PFSK-1 (cell line): ENCODE results near the gene E2F3.

ENCODE experiments used
- FOXP2 ChIP-seq: optimal IDR thresholded peaks from 2 replicates; pipeline ENCODE3; 2011; ENCODE audit warnings: borderline replicate concordance, control low read depth, inconsistent platforms; ENCODE audit not compliant: insufficient read depth; ENCODE audit errors: extremely low read length, extremely low read depth
- POLR2AphosphoS5 ChIP-seq: IDR thresholded peaks from 2 replicates; pipeline ENCODE4 v1.6.1; 2012; ENCODE audit warnings: low read depth, mild to moderate bottlenecking, control low read depth, low read length, moderate library complexity
- SIN3A ChIP-seq: IDR thresholded peaks from 2 replicates; pipeline ENCODE4 v1.6.1; 2012; ENCODE audit warnings: mild to moderate bottlenecking, low read length, moderate library complexity, borderline replicate concordance; ENCODE audit not compliant: insufficient read depth
- TAF1 ChIP-seq: IDR thresholded peaks from 2 replicates; pipeline ENCODE4 v1.6.1; 2012; ENCODE audit warnings: low read length, control low read depth, borderline replicate concordance; ENCODE audit not compliant: insufficient read depth
- TF ChIP-seq, protein P1 (sequence below), 2 experiments: IDR thresholded peaks; 2 replicates each; pipeline versions ENCODE4 v1.6.1 to v1.8.0; 2011 to 2012; ENCODE audit warnings: low read depth in 2 of 2, low read length in 2 of 2, control low read depth in 1 of 2, inconsistent platforms in 1 of 2, mild to moderate bottlenecking in 1 of 2, moderate library complexity in 1 of 2; ENCODE audit not compliant: insufficient read depth in 1 of 2

Gene E2F3

DNA sequence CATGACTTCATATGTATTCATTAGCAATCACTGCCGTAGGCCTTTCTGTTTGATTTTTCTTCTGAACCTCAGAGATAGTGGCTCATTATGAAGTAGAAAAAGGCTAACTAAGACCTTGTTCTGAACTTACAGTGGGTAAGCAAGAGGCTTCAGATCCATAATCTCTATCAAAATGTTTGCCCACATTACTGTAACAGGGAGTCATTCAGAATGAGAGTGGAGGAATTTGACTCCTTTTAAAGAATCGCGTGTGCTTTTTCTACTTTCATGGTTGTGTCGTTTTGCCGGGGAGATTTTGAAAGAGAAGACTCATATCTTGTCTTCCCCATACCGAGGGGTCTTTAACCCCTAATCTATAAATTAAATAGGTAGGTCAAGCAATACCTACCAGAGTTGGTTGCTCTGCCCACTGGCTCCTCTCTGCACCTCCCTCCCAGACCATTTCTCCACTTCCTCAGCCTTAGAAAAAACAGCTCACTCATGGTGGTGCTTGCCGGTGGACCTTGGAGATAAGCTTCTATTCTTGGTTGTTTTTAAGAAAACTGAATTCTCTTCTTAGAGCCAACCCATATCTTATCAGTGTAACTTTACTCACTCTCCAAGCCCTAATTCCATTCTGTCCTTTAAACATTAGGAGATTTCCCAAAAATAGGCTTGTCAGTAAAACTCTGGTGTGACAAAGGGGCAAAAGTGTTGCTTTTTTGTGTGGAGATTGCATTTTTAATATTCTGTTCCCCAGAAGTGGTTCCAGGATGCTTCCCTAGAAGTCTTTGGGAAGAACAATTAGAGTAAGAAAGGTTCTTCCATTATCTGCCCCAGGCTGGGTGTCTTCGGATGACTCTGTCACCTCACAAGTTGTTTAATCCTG lies 56.6 kb downstream of the E2F3 start:
- TF ChIP-seq POLR2AphosphoS5 (no peak), TAF1 (no peak), FOXP2 (no peak), SIN3A (no peak)
- TF ChIP-seq, protein P1, sequence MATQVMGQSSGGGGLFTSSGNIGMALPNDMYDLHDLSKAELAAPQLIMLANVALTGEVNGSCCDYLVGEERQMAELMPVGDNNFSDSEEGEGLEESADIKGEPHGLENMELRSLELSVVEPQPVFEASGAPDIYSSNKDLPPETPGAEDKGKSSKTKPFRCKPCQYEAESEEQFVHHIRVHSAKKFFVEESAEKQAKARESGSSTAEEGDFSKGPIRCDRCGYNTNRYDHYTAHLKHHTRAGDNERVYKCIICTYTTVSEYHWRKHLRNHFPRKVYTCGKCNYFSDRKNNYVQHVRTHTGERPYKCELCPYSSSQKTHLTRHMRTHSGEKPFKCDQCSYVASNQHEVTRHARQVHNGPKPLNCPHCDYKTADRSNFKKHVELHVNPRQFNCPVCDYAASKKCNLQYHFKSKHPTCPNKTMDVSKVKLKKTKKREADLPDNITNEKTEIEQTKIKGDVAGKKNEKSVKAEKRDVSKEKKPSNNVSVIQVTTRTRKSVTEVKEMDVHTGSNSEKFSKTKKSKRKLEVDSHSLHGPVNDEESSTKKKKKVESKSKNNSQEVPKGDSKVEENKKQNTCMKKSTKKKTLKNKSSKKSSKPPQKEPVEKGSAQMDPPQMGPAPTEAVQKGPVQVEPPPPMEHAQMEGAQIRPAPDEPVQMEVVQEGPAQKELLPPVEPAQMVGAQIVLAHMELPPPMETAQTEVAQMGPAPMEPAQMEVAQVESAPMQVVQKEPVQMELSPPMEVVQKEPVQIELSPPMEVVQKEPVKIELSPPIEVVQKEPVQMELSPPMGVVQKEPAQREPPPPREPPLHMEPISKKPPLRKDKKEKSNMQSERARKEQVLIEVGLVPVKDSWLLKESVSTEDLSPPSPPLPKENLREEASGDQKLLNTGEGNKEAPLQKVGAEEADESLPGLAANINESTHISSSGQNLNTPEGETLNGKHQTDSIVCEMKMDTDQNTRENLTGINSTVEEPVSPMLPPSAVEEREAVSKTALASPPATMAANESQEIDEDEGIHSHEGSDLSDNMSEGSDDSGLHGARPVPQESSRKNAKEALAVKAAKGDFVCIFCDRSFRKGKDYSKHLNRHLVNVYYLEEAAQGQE (IDR thresholded peaks at IDR 0.05; ENCODE audit: insufficient read depth in 1 of 2, low read depth in 2 of 2, low read length in 2 of 2), result no peak

DNA sequence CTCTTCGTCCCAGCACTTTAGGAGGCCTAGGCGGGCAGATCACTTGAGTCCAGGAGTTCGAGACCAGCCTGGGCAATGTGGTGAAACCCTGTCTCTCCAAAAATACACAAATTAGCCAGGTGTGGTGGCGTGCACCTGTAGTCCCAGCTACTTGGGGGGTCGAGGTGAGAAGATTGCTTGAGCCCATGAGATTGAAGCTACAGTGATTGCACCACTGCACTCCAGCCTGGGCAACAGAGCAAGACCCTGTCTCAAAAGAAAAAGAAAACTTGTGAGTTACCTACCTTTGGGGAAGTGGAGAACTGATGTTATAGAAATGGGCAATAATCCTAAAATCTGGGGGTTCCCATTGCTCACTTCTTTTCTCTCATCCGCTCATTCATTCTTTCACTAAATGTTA lies 58.0 kb downstream of the E2F3 start:
- TF ChIP-seq SIN3A (no peak), FOXP2 (no peak), POLR2AphosphoS5 (no peak), TAF1 (no peak)
- TF ChIP-seq, protein P1 (IDR thresholded peaks at IDR 0.05; ENCODE audit: insufficient read depth in 1 of 2, low read depth in 2 of 2, low read length in 2 of 2), result no peak

DNA sequence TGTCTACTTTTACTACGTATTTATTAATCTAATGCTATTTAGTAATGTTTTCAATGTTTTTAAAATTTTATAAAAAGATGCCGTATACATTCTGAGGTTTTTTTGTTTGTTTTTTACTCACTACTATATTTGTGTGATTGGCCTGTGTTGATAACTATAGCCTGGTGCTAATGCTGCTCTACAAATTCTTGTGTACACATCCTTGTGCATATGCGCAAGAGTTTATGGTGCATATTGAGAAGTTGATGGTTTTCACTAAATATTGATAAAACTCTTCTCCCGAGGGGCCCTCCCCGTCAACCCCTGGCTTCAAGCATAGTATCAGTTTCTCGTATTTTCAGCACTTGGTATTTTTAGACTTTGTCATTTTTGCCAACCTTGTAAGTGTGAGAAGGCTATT lies 59.9 kb downstream of the E2F3 start:
- TF ChIP-seq SIN3A (no peak), FOXP2 (no peak), POLR2AphosphoS5 (no peak), TAF1 (no peak)
- TF ChIP-seq, protein P1 (IDR thresholded peaks at IDR 0.05; ENCODE audit: insufficient read depth in 1 of 2, low read depth in 2 of 2, low read length in 2 of 2), result no peak

DNA sequence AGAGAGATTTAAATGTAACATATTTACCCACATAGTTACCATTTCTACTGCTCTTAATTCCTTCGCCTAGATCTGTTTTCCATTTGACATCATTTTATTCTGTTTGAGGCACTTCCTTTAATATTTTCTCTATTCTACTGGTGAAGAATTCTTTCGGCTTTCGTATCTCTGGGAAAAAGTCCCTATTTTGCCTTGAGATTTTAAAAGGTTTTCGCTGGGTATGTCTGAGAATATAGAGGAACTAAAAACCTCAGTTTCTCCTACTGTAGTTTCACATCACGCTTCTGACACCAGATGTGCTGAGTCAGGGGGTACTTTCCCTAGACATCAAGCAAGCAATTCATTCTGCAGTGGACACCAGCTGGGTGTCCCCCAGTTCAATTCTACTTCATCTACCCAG lies 61.7 kb downstream of the E2F3 start:
- no peak for TF ChIP-seq FOXP2
- TF ChIP-seq, protein P1 (IDR thresholded peaks at IDR 0.05; ENCODE audit: insufficient read depth in 1 of 2, low read depth in 2 of 2, low read length in 2 of 2), result no peak
- no peak for TF ChIP-seq TAF1
- TF ChIP-seq SIN3A, result no peak
- no peak for TF ChIP-seq POLR2AphosphoS5

DNA sequence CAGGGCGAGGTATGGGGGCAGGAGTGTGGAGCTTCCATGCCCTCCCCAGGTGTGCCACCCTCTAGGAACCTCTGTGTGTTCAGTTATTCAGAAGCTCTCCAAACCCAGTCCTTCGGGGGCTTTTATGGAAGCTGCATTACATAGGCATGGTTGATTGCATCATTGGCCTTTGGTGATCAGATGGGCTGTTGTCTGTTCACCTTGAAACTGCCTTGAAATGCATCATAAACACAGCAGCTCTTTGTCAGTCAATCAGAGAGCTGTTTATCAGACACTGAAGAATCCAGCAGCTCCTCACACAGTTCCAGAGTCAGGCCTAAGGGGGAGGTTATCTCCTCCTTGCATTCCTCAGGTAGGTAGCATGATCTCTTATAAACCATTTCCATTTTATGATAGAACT lies 62.4 kb downstream of the E2F3 start:
- TF ChIP-seq SIN3A, result no peak
- TF ChIP-seq, protein P1 (IDR thresholded peaks at IDR 0.05; ENCODE audit: insufficient read depth in 1 of 2, low read depth in 2 of 2, low read length in 2 of 2), result no peak
- TF ChIP-seq FOXP2, result no peak
- TF ChIP-seq TAF1, result no peak
- no peak for TF ChIP-seq POLR2AphosphoS5
